ENCODE measurements around the gene CELF2.

The CELF2 gene

GRCh38 chr10:11017570-11018431, at the start of gene CELF2:
Gene CELF2 (plus strand): TSS chr10:11017872. CDS start chr10:11018090, 218 bp downstream.
- H3K4me3 ChIP-seq (ENCODE audit: low read length) = peak within 1 kb of the TSS; percentile 68
- TF ChIP-seq ZNF274 (IDR thresholded peaks at IDR 0.05; ENCODE audit: low read depth, low read length) = no peak

GRCh38 chr10:10968257-10968588, 49.4 kb upstream of the CELF2 start:
- TF ChIP-seq ZNF274 (IDR thresholded peaks at IDR 0.05; ENCODE audit: low read depth, low read length) = no peak
- no peak overlapping the region for H3K4me3 ChIP-seq (ENCODE audit: low read length)

- no peak for TF ChIP-seq ZNF274 (IDR thresholded peaks at IDR 0.05; ENCODE audit: low read depth, low read length)
- H3K4me3 ChIP-seq (ENCODE audit: low read length) = no peak overlapping the region
Measured at GRCh38 chr10:10973310-10973709, 44.4 kb upstream of the CELF2 start.

GRCh38 chr10:10975647-10976046, 42.0 kb upstream of the CELF2 start:
- no peak for TF ChIP-seq ZNF274 (IDR thresholded peaks at IDR 0.05; ENCODE audit: low read depth, low read length)
- H3K4me3 ChIP-seq (ENCODE audit: low read length) = no peak overlapping the region

GRCh38 chr10:10976652-10977051, 41.0 kb upstream of the CELF2 start:
- H3K4me3 ChIP-seq (ENCODE audit: low read length) = no peak overlapping the region
- TF ChIP-seq ZNF274 (IDR thresholded peaks at IDR 0.05; ENCODE audit: low read depth, low read length) = no peak

- no peak overlapping the region for H3K4me3 ChIP-seq (ENCODE audit: low read length)
- TF ChIP-seq ZNF274 (IDR thresholded peaks at IDR 0.05; ENCODE audit: low read depth, low read length) = no peak
Measured at GRCh38 chr10:10977226-10977956, 40.3 kb upstream of the CELF2 start.

- TF ChIP-seq ZNF274 (IDR thresholded peaks at IDR 0.05; ENCODE audit: low read depth, low read length) = no peak
- H3K4me3 ChIP-seq (ENCODE audit: low read length) = no peak overlapping the region
Measured at GRCh38 chr10:10977978-10978377, 39.7 kb upstream of the CELF2 start.

- H3K4me3 ChIP-seq (ENCODE audit: low read length) = no peak overlapping the region
- TF ChIP-seq ZNF274 (IDR thresholded peaks at IDR 0.05; ENCODE audit: low read depth, low read length) = no peak
Measured at GRCh38 chr10:10985361-10985760, 32.3 kb upstream of the CELF2 start.

GRCh38 chr10:10986606-10987005, 31.1 kb upstream of the CELF2 start:
- no peak for TF ChIP-seq ZNF274 (IDR thresholded peaks at IDR 0.05; ENCODE audit: low read depth, low read length)
- no peak overlapping the region for H3K4me3 ChIP-seq (ENCODE audit: low read length)

- H3K4me3 ChIP-seq (ENCODE audit: low read length) = no peak overlapping the region
- TF ChIP-seq ZNF274 (IDR thresholded peaks at IDR 0.05; ENCODE audit: low read depth, low read length) = no peak
Measured at GRCh38 chr10:10987111-10987510, 30.6 kb upstream of the CELF2 start.

- no peak for TF ChIP-seq ZNF274 (IDR thresholded peaks at IDR 0.05; ENCODE audit: low read depth, low read length)
- H3K4me3 ChIP-seq (ENCODE audit: low read length) = no peak overlapping the region
Measured at GRCh38 chr10:10989669-10990068, 28.0 kb upstream of the CELF2 start.

GRCh38 chr10:10991144-10991543, 26.5 kb upstream of the CELF2 start:
- no peak overlapping the region for H3K4me3 ChIP-seq (ENCODE audit: low read length)
- TF ChIP-seq ZNF274 (IDR thresholded peaks at IDR 0.05; ENCODE audit: low read depth, low read length) = no peak

GRCh38 chr10:10992072-10992471, 25.6 kb upstream of the CELF2 start:
- no peak overlapping the region for H3K4me3 ChIP-seq (ENCODE audit: low read length)
- TF ChIP-seq ZNF274 (IDR thresholded peaks at IDR 0.05; ENCODE audit: low read depth, low read length) = no peak

- H3K4me3 ChIP-seq (ENCODE audit: low read length) = no peak overlapping the region
- no peak for TF ChIP-seq ZNF274 (IDR thresholded peaks at IDR 0.05; ENCODE audit: low read depth, low read length)
Measured at GRCh38 chr10:10992961-10993714, 24.5 kb upstream of the CELF2 start.

Measured in GM08714 (cell line).